ENCODE data around the gene SLC1A4.

- TF ChIP-seq POLR2A (IDR thresholded peaks at IDR 0.05; ENCODE audit: low read depth, low read length) (no peak), USF2 (IDR thresholded peaks at IDR 0.05; ENCODE audit: low read depth, low read length) (no peak), BHLHE40 (IDR thresholded peaks at IDR 0.05; ENCODE audit: low read depth, low read length) (no peak), MAZ (IDR thresholded peaks at IDR 0.05; ENCODE audit: borderline replicate concordance, low read depth, low read length) (no peak), RFX5 (IDR thresholded peaks at IDR 0.05; ENCODE audit: low read depth, low read length) (no peak), MXI1 (IDR thresholded peaks at IDR 0.05; ENCODE audit: borderline replicate concordance, low read depth, low read length) (no peak), MAFK (IDR thresholded peaks at IDR 0.05; ENCODE audit: low read depth, low read length) (no peak), ELK1 (IDR thresholded peaks at IDR 0.05; ENCODE audit: borderline replicate concordance, low read depth, low read length) (no peak), CHD1 (IDR thresholded peaks at IDR 0.05; ENCODE audit: low read depth, low read length) (no peak), SMC3 (IDR thresholded peaks at IDR 0.05; ENCODE audit: low read depth, low read length) (no peak), RCOR1 (IDR thresholded peaks at IDR 0.05; ENCODE audit: insufficient replicate concordance, low read length) (no peak), FOS (IDR thresholded peaks at IDR 0.05; ENCODE audit: low read depth, low read length) (no peak), CEBPB (IDR thresholded peaks at IDR 0.05; ENCODE audit: low read depth, low read length) (no peak)
- TF ChIP-seq, protein P1, sequence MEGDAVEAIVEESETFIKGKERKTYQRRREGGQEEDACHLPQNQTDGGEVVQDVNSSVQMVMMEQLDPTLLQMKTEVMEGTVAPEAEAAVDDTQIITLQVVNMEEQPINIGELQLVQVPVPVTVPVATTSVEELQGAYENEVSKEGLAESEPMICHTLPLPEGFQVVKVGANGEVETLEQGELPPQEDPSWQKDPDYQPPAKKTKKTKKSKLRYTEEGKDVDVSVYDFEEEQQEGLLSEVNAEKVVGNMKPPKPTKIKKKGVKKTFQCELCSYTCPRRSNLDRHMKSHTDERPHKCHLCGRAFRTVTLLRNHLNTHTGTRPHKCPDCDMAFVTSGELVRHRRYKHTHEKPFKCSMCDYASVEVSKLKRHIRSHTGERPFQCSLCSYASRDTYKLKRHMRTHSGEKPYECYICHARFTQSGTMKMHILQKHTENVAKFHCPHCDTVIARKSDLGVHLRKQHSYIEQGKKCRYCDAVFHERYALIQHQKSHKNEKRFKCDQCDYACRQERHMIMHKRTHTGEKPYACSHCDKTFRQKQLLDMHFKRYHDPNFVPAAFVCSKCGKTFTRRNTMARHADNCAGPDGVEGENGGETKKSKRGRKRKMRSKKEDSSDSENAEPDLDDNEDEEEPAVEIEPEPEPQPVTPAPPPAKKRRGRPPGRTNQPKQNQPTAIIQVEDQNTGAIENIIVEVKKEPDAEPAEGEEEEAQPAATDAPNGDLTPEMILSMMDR (conservative IDR thresholded peaks at IDR 0.05; ENCODE audit: low read depth, low read length) = no peak
Observed at GRCh38 chr2:64970495-64970894, 18.7 kb upstream of the SLC1A4 start.

Measured in IMR-90 (cell line).